HepG2 (cell line): Measurements from ENCODE around the gene CST3. TPM values are rescaled to one million over a fixed set of nuclear protein-coding genes. Genes with fewer than 3 reads are reported as not detected.

Experiments
- CBFB ChIP-seq: sonication (generic); formaldehyde crosslinking; IDR thresholded peaks from 2 replicates; pipeline ENCODE4 v1.4.0; 2020; ENCODE audit warnings: missing genetic modification reagents
- FOXO1 ChIP-seq: sonication (generic); formaldehyde crosslinking; IDR thresholded peaks from 2 replicates; pipeline ENCODE4 v1.4.0; 2020; ENCODE audit warnings: missing genetic modification reagents
- HOXA3 ChIP-seq: sonication (generic); formaldehyde crosslinking; IDR thresholded peaks from 2 replicates; pipeline ENCODE4 v1.5.0; 2020; ENCODE audit warnings: missing genetic modification reagents
- MYC ChIP-seq: sonication (generic); formaldehyde crosslinking; IDR thresholded peaks from 2 replicates; pipeline ENCODE4 v1.9.0; 2021; ENCODE audit warnings: missing genetic modification reagents, borderline replicate concordance
- RXRA ChIP-seq: sonication (generic); formaldehyde crosslinking; IDR thresholded peaks from 2 replicates; pipeline ENCODE4 v1.5.1; 2020; ENCODE audit warnings: missing genetic modification reagents
- SOX13 ChIP-seq, 3 experiments: fragments of 450-650 bp in 1 of 3; sonication (generic) in 1 of 3; formaldehyde crosslinking in 1 of 3; IDR thresholded peaks in 2 of 3; conservative IDR thresholded peaks in 1 of 3; 2 replicates each; pipeline versions ENCODE4 v1.5.0 to v1.6.1; 2016 to 2020; ENCODE audit warnings: antibody characterized with exemption in 1 of 3, mild to moderate bottlenecking in 1 of 3, missing compliant biosample characterization in 1 of 3, missing genetic modification reagents in 1 of 3, moderate library complexity in 1 of 3
- TEAD3 ChIP-seq: optimal IDR thresholded peaks from 2 replicates; pipeline ENCODE3; 2016; ENCODE audit warnings: borderline replicate concordance
- ZBTB26 ChIP-seq: IDR thresholded peaks from 2 replicates; pipeline ENCODE4 v1.6.1; 2016; ENCODE audit warnings: missing compliant biosample characterization, missing genetic modification reagents, borderline replicate concordance
- ZBTB33 ChIP-seq: sonication (generic); formaldehyde crosslinking; IDR thresholded peaks from 2 replicates; pipeline ENCODE4 v1.4.0; 2020; ENCODE audit warnings: missing genetic modification reagents
- ZNF451 ChIP-seq: sonication (generic); formaldehyde crosslinking; IDR thresholded peaks from 2 replicates; pipeline ENCODE4 v1.5.0; 2020; ENCODE audit warnings: mild to moderate bottlenecking, missing genetic modification reagents
- ZNF768 ChIP-seq: sonication (generic); formaldehyde crosslinking; IDR thresholded peaks from 2 replicates; pipeline ENCODE4 v1.4.0; 2020; ENCODE audit warnings: missing genetic modification reagents
- polyA plus RNA-seq, 8 experiments: library from polyadenylated mRNA; depleted of rRNA in 3 of 8; stranded (reverse) in 7 of 8; unstranded in 1 of 8; fragments of >200 nt; fragmentation: Illumina TruSeq in 4 of 8; extraction: Trizol in 4 of 8; gene quantifications; 2 replicates each; pipeline versions ENCODE4 v1.2.1 to v1.2.3, GENCODE V29; 2011 to 2016; ENCODE audit warnings: low read depth in 4 of 8, missing spikeins in 1 of 8, mixed read lengths in 1 of 8; ENCODE audit not compliant: insufficient read depth in 1 of 8
- total RNA-seq, 5 experiments: library from RNA; depleted of rRNA; stranded (reverse); fragments of >200 nt; fragmentation: Illumina TruSeq; extraction: Trizol; gene quantifications; 2 replicates each; pipeline ENCODE4 v1.2.3, GENCODE V29; 2016; ENCODE audit warnings: low read depth in 1 of 5
- TF ChIP-seq, protein P1 (sequence below): IDR thresholded peaks from 2 replicates; pipeline ENCODE4 v1.6.1; 2016
- TF ChIP-seq, protein P2 (sequence below): sonication (generic); formaldehyde crosslinking; IDR thresholded peaks from 2 replicates; pipeline ENCODE4 v1.5.0; 2020; ENCODE audit warnings: mild to moderate bottlenecking, missing genetic modification reagents, moderate library complexity
- TF ChIP-seq, protein P3 (sequence below): sonication (generic); formaldehyde crosslinking; IDR thresholded peaks from 2 replicates; pipeline ENCODE4 v1.9.0; 2021; ENCODE audit warnings: missing genetic modification reagents, borderline replicate concordance
- TF ChIP-seq, protein P4 (sequence below): sonication (generic); formaldehyde crosslinking; IDR thresholded peaks from 2 replicates; pipeline ENCODE4 v1.5.1; 2020; ENCODE audit warnings: mild to moderate bottlenecking, missing genetic modification reagents, moderate library complexity

The CST3 gene
- total and polyA plus RNA-seq, 2 of the 13 experiments (the other 11 are each of a cell fraction or from before 2014, with no cell fraction given): 690 to 1,005 TPM

DNA sequence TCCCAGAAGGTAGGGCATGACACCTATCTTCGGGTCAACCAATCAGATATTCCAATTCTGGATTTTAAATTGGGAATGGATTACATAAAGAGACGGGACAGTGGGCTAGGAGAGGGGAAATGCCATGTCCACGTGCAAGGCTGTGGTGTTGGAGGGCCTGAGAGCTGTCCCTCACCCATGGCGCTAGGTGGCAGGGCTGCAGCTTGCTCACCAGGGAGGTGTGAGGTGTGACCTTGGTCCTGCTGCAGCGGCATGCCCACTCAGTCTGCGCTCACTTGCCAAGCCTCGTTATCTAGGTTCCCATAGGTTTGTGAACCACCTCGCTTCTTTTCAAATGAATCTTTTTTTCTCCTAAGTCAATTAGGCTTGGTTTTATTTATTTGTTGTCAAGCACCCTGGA lies 19.4 kb upstream of the CST3 start (continued):
- TF ChIP-seq, protein P1, sequence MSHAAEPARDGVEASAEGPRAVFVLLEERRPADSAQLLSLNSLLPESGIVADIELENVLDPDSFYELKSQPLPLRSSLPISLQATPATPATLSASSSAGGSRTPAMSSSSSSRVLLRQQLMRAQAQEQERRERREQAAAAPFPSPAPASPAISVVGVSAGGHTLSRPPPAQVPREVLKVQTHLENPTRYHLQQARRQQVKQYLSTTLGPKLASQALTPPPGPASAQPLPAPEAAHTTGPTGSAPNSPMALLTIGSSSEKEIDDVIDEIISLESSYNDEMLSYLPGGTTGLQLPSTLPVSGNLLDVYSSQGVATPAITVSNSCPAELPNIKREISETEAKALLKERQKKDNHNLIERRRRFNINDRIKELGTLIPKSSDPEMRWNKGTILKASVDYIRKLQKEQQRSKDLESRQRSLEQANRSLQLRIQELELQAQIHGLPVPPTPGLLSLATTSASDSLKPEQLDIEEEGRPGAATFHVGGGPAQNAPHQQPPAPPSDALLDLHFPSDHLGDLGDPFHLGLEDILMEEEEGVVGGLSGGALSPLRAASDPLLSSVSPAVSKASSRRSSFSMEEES (CRISPR knock-in tag): 0 out of 2 replicates have a peak, but pooled peaks have one; percentile 16
- TF ChIP-seq, protein P2, sequence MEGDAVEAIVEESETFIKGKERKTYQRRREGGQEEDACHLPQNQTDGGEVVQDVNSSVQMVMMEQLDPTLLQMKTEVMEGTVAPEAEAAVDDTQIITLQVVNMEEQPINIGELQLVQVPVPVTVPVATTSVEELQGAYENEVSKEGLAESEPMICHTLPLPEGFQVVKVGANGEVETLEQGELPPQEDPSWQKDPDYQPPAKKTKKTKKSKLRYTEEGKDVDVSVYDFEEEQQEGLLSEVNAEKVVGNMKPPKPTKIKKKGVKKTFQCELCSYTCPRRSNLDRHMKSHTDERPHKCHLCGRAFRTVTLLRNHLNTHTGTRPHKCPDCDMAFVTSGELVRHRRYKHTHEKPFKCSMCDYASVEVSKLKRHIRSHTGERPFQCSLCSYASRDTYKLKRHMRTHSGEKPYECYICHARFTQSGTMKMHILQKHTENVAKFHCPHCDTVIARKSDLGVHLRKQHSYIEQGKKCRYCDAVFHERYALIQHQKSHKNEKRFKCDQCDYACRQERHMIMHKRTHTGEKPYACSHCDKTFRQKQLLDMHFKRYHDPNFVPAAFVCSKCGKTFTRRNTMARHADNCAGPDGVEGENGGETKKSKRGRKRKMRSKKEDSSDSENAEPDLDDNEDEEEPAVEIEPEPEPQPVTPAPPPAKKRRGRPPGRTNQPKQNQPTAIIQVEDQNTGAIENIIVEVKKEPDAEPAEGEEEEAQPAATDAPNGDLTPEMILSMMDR (CRISPR knock-in tag): peak; percentile 39
- no peak for TF ChIP-seq SOX13 (IDR thresholded peaks at IDR 0.05)
- TF ChIP-seq SOX13 (CRISPR knock-in tag; conservative IDR thresholded peaks at IDR 0.05 in 1 of 2, IDR thresholded peaks at IDR 0.05 in 1 of 2): 0 out of 4 replicates have a peak, but pooled peaks of 1 of the 2 experiments have one; percentile 31
- peak; percentile 44; the same call in 1 of the 2 replicates for TF ChIP-seq MYC
- 0 out of 2 replicates have a peak, but pooled peaks have one; percentile 25 for TF ChIP-seq CBFB (CRISPR knock-in tag)
- no peak for TF ChIP-seq ZBTB26 (CRISPR knock-in tag)
- TF ChIP-seq ZBTB33 (CRISPR knock-in tag): peak; percentile 90
- TF ChIP-seq ZNF451: no peak
- peak; percentile 71; the same call in 1 of the 2 replicates for TF ChIP-seq HOXA3
- TF ChIP-seq ZNF768 (CRISPR knock-in tag): peak; percentile 34; the same call in 1 of the 2 replicates
- TF ChIP-seq RXRA: peak; percentile 24; the same call in 1 of the 2 replicates
- TF ChIP-seq FOXO1 (CRISPR knock-in tag): peak; percentile 48; the same call in 1 of the 2 replicates
- TF ChIP-seq, protein P3, sequence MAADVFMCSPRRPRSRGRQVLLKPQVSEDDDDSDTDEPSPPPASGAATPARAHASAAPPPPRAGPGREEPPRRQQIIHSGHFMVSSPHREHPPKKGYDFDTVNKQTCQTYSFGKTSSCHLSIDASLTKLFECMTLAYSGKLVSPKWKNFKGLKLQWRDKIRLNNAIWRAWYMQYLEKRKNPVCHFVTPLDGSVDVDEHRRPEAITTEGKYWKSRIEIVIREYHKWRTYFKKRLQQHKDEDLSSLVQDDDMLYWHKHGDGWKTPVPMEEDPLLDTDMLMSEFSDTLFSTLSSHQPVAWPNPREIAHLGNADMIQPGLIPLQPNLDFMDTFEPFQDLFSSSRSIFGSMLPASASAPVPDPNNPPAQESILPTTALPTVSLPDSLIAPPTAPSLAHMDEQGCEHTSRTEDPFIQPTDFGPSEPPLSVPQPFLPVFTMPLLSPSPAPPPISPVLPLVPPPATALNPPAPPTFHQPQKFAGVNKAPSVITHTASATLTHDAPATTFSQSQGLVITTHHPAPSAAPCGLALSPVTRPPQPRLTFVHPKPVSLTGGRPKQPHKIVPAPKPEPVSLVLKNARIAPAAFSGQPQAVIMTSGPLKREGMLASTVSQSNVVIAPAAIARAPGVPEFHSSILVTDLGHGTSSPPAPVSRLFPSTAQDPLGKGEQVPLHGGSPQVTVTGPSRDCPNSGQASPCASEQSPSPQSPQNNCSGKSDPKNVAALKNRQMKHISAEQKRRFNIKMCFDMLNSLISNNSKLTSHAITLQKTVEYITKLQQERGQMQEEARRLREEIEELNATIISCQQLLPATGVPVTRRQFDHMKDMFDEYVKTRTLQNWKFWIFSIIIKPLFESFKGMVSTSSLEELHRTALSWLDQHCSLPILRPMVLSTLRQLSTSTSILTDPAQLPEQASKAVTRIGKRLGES (CRISPR knock-in tag): no peak
- TF ChIP-seq, protein P4, sequence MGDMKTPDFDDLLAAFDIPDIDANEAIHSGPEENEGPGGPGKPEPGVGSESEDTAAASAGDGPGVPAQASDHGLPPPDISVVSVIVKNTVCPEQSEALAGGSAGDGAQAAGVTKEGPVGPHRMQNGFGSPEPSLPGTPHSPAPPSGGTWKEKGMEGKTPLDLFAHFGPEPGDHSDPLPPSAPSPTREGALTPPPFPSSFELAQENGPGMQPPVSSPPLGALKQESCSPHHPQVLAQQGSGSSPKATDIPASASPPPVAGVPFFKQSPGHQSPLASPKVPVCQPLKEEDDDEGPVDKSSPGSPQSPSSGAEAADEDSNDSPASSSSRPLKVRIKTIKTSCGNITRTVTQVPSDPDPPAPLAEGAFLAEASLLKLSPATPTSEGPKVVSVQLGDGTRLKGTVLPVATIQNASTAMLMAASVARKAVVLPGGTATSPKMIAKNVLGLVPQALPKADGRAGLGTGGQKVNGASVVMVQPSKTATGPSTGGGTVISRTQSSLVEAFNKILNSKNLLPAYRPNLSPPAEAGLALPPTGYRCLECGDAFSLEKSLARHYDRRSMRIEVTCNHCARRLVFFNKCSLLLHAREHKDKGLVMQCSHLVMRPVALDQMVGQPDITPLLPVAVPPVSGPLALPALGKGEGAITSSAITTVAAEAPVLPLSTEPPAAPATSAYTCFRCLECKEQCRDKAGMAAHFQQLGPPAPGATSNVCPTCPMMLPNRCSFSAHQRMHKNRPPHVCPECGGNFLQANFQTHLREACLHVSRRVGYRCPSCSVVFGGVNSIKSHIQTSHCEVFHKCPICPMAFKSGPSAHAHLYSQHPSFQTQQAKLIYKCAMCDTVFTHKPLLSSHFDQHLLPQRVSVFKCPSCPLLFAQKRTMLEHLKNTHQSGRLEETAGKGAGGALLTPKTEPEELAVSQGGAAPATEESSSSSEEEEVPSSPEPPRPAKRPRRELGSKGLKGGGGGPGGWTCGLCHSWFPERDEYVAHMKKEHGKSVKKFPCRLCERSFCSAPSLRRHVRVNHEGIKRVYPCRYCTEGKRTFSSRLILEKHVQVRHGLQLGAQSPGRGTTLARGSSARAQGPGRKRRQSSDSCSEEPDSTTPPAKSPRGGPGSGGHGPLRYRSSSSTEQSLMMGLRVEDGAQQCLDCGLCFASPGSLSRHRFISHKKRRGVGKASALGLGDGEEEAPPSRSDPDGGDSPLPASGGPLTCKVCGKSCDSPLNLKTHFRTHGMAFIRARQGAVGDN (CRISPR knock-in tag): peak; percentile 71
- peak; percentile 31 for TF ChIP-seq TEAD3
